Measurements from ENCODE around the gene AADACL3. TPM values are rescaled to one million over a fixed set of nuclear protein-coding genes. Genes with fewer than 3 reads are reported as not detected.

The AADACL3 gene
- total RNA-seq, 4 donors from 2014 or later, result not detected

- no peak overlapping the region for H3K27ac ChIP-seq
- H3K4me1 ChIP-seq, result no peaks in the 10 kb centered on the region
- TF ChIP-seq POLR2AphosphoS5 (IDR thresholded peaks at IDR 0.05), result no peak
- TF ChIP-seq EP300 (IDR thresholded peaks at IDR 0.05), result no peak
- no peak overlapping the region for H3K4me3 ChIP-seq
- H3K27me3 ChIP-seq, result peaks cover 43% of the 10 kb centered on the region
- no peaks in the 10 kb centered on the region for H3K9me3 ChIP-seq
- WGBS, 2 donors (ENCODE audit: low coverage in 1 of 2), result 58 to 75% methylated on average over 1 to 2 of the region's 7 CpGs
- no peaks in the 10 kb centered on the region for H3K36me3 ChIP-seq
- ATAC-seq, result no peak
Measured at GRCh38 chr1:12760256-12760795, 44.4 kb downstream of the AADACL3 start.

GRCh38 chr1:12761781-12762180 lies 45.9 kb downstream of the AADACL3 start:
- Histone ChIP-seq H3K36me3 (no peaks in the 10 kb centered on the region), H3K4me3 (no peak overlapping the region), H3K27ac (no peak overlapping the region), H3K4me1 (no peaks in the 10 kb centered on the region), H3K9me3 (peaks cover 0 to 2% (median 0%) of the 10 kb centered on the region in 3 donors), H3K27me3 (peaks cover 33% of the 10 kb centered on the region)
- 7% methylated on average over 2 of the region's 5 CpGs; no CpG with 5 or more reads in 1 of the 2 donors for WGBS, 2 donors (ENCODE audit: low coverage in 1 of 2)
- ATAC-seq, result no peak
- no peak for TF ChIP-seq CTCF (IDR thresholded peaks at IDR 0.05)
- TF ChIP-seq POLR2AphosphoS5 (IDR thresholded peaks at IDR 0.05), result no peak
- TF ChIP-seq POLR2A (IDR thresholded peaks at IDR 0.05), result no peak
- TF ChIP-seq EP300 (IDR thresholded peaks at IDR 0.05), result no peak

- no peaks in the 10 kb centered on the region for H3K36me3 ChIP-seq
- peaks cover 0 to 7% (median 0%) of the 10 kb centered on the region in 3 donors for H3K9me3 ChIP-seq
- no peak for ATAC-seq
- peaks cover 32% of the 10 kb centered on the region for H3K27me3 ChIP-seq
- TF ChIP-seq POLR2AphosphoS5 (IDR thresholded peaks at IDR 0.05), result no peak
- no peak for TF ChIP-seq POLR2A (IDR thresholded peaks at IDR 0.05)
- TF ChIP-seq EP300 (IDR thresholded peaks at IDR 0.05), result no peak
- TF ChIP-seq CTCF (IDR thresholded peaks at IDR 0.05), result no peak
- H3K27ac ChIP-seq, result no peak overlapping the region
- H3K4me1 ChIP-seq, result no peaks in the 10 kb centered on the region
- 67 to 72% methylated on average over 3 to 6 of the region's 7 CpGs for WGBS, 2 donors (ENCODE audit: low coverage in 1 of 2)
- no peak overlapping the region for H3K4me3 ChIP-seq
Measured at GRCh38 chr1:12762766-12763165, 46.9 kb downstream of the AADACL3 start.

- WGBS, 2 donors (ENCODE audit: low coverage in 1 of 2), result 36 to 64% methylated on average over 1 to 4 of the region's 4 CpGs
- peaks cover 27% of the 10 kb centered on the region for H3K27me3 ChIP-seq
- no peak overlapping the region for H3K4me3 ChIP-seq
- ATAC-seq, result no peak
- no peaks in the 10 kb centered on the region for H3K36me3 ChIP-seq
- H3K9me3 ChIP-seq, result peaks cover 0 to 7% (median 0%) of the 10 kb centered on the region in 3 donors
- H3K27ac ChIP-seq, result no peak overlapping the region
- TF ChIP-seq POLR2AphosphoS5 (IDR thresholded peaks at IDR 0.05) (no peak), EP300 (IDR thresholded peaks at IDR 0.05) (no peak), CTCF (IDR thresholded peaks at IDR 0.05) (no peak), POLR2A (IDR thresholded peaks at IDR 0.05) (no peak)
- no peaks in the 10 kb centered on the region for H3K4me1 ChIP-seq
Measured at GRCh38 chr1:12763479-12763878, 47.6 kb downstream of the AADACL3 start.

GRCh38 chr1:12764016-12764415 lies 48.1 kb downstream of the AADACL3 start:
- Histone ChIP-seq H3K27ac (no peak overlapping the region), H3K27me3 (peaks cover 28% of the 10 kb centered on the region), H3K4me1 (no peaks in the 10 kb centered on the region), H3K4me3 (no peak overlapping the region), H3K9me3 (peaks cover 0 to 7% (median 0%) of the 10 kb centered on the region in 3 donors), H3K36me3 (no peaks in the 10 kb centered on the region)
- ATAC-seq, result no peak
- TF ChIP-seq CTCF (IDR thresholded peaks at IDR 0.05), result no peak
- no peak for TF ChIP-seq POLR2AphosphoS5 (IDR thresholded peaks at IDR 0.05)
- no peak for TF ChIP-seq EP300 (IDR thresholded peaks at IDR 0.05)
- no peak for TF ChIP-seq POLR2A (IDR thresholded peaks at IDR 0.05)
- 63 to 100% methylated on average over 1 to 5 of the region's 5 CpGs for WGBS, 2 donors (ENCODE audit: low coverage in 1 of 2)

Data from gastroesophageal sphincter (tissue), 4 donors.